ENCODE measurements around the gene UQCC5. TPM values are rescaled to one million over a fixed set of nuclear protein-coding genes. Genes with fewer than 3 reads are reported as not detected.

The UQCC5 gene
- total RNA-seq, 1 experiment from 2014 or later: 10.3 TPM

GRCh38 chr3:52509753-52510328 lies 26.6 kb upstream of the UQCC5 start:
- H3K27ac ChIP-seq (ENCODE audit: low read depth, low read length, poor library complexity, severe bottlenecking): no peak overlapping the region
- ChIA-PET POLR2A (ENCODE audit: low non-redundant PET) (no interaction called here), CTCF (no interaction called here)
- no peak for TF ChIP-seq EZH2 (IDR thresholded peaks at IDR 0.05; ENCODE audit: borderline replicate concordance, low read depth, low read length, poor library complexity, severe bottlenecking)
- TF ChIP-seq CTCF (conservative IDR thresholded peaks at IDR 0.05; ENCODE audit: low read depth, low read length): no peak
- no peak overlapping the region for H3K4me3 ChIP-seq (ENCODE audit: low read depth, low read length, poor library complexity, severe bottlenecking)
- no peaks in the 10 kb centered on the region for H3K36me3 ChIP-seq (ENCODE audit: insufficient read depth, low read length, poor library complexity, severe bottlenecking)
- H3K4me1 ChIP-seq (ENCODE audit: insufficient read depth, low read length, poor library complexity, severe bottlenecking): no peaks in the 10 kb centered on the region
- intact Hi-C loops (cut with micrococcal nuclease; ENCODE audit: unreplicated experiment): no loop called here
- no peaks in the 10 kb centered on the region for H3K9me3 ChIP-seq (ENCODE audit: low read depth, low read length, poor library complexity, severe bottlenecking)
- BruUV-seq (replicated peaks): no TSS peak
- DNase-seq (ENCODE audit: low spot score): no peak
- no peaks in the 10 kb centered on the region for H3K27me3 ChIP-seq (replicated peaks; ENCODE audit: insufficient read depth, low read depth, low read length, poor library complexity)

- no peaks in the 10 kb centered on the region for H3K9me3 ChIP-seq (ENCODE audit: low read depth, low read length, poor library complexity, severe bottlenecking)
- no TSS peak for BruUV-seq (replicated peaks)
- TF ChIP-seq CTCF (conservative IDR thresholded peaks at IDR 0.05; ENCODE audit: low read depth, low read length) (no peak), EZH2 (IDR thresholded peaks at IDR 0.05; ENCODE audit: borderline replicate concordance, low read depth, low read length, poor library complexity, severe bottlenecking) (no peak)
- intact Hi-C loops (cut with micrococcal nuclease; ENCODE audit: unreplicated experiment): no loop called here
- H3K27ac ChIP-seq (ENCODE audit: low read depth, low read length, poor library complexity, severe bottlenecking): no peak overlapping the region
- ChIA-PET CTCF (no interaction called here), POLR2A (ENCODE audit: low non-redundant PET) (no interaction called here)
- H3K36me3 ChIP-seq (ENCODE audit: insufficient read depth, low read length, poor library complexity, severe bottlenecking): no peaks in the 10 kb centered on the region
- no peak overlapping the region for H3K4me3 ChIP-seq (ENCODE audit: low read depth, low read length, poor library complexity, severe bottlenecking)
- H3K4me1 ChIP-seq (ENCODE audit: insufficient read depth, low read length, poor library complexity, severe bottlenecking): no peaks in the 10 kb centered on the region
- H3K27me3 ChIP-seq (replicated peaks; ENCODE audit: insufficient read depth, low read depth, low read length, poor library complexity): no peaks in the 10 kb centered on the region
- DNase-seq (ENCODE audit: low spot score): no peak
Measured at GRCh38 chr3:52511509-52511908, 24.9 kb upstream of the UQCC5 start.

GRCh38 chr3:52512105-52512504 lies 24.3 kb upstream of the UQCC5 start:
- H3K4me3 ChIP-seq (ENCODE audit: low read depth, low read length, poor library complexity, severe bottlenecking): no peak overlapping the region
- no peaks in the 10 kb centered on the region for H3K27me3 ChIP-seq (replicated peaks; ENCODE audit: insufficient read depth, low read depth, low read length, poor library complexity)
- BruUV-seq (replicated peaks): no TSS peak
- CTCF ChIA-PET: no interaction called here
- no peak overlapping the region for H3K27ac ChIP-seq (ENCODE audit: low read depth, low read length, poor library complexity, severe bottlenecking)
- POLR2A ChIA-PET (ENCODE audit: low non-redundant PET): no interaction called here
- intact Hi-C loops (cut with micrococcal nuclease; ENCODE audit: unreplicated experiment): no loop called here
- TF ChIP-seq EZH2 (IDR thresholded peaks at IDR 0.05; ENCODE audit: borderline replicate concordance, low read depth, low read length, poor library complexity, severe bottlenecking): no peak
- TF ChIP-seq CTCF (conservative IDR thresholded peaks at IDR 0.05; ENCODE audit: low read depth, low read length): no peak
- no peaks in the 10 kb centered on the region for H3K36me3 ChIP-seq (ENCODE audit: insufficient read depth, low read length, poor library complexity, severe bottlenecking)
- no peaks in the 10 kb centered on the region for H3K4me1 ChIP-seq (ENCODE audit: insufficient read depth, low read length, poor library complexity, severe bottlenecking)
- no peaks in the 10 kb centered on the region for H3K9me3 ChIP-seq (ENCODE audit: low read depth, low read length, poor library complexity, severe bottlenecking)
- no peak for DNase-seq (ENCODE audit: low spot score)

Data from A673 (cell line).